Stromal cell of bone marrow (primary cell): Measurements from ENCODE around the gene PTPN11.
"Not testable (repeated sequence)": the region's sequence is repeated elsewhere in the genome, so short reads cannot be mapped to it uniquely, and the experiment has no call there.

ENCODE experiments used
- DNase-seq: peaks from one replicate; pipeline ENCODE4 v3.0.0-alpha.2; 2012; ENCODE audit warnings: low read depth

The PTPN11 gene

GRCh38 chr12:112409064-112409905 lies 9.5 kb upstream of the PTPN11 start, which contains the start of gene RPL6:
Gene RPL6, minus strand, starts transcription at chr12:112409605. Its CDS starts 949 bp downstream, at chr12:112408656.
- DNase-seq = peak; percentile 92

GRCh38 chr12:112409906-112410244 lies 8.9 kb upstream of the PTPN11 start:
- no peak for DNase-seq

GRCh38 chr12:112413855-112414625 lies 4.7 kb upstream of the PTPN11 start:
- DNase-seq = no peak

GRCh38 chr12:112415457-112415856 lies 3.3 kb upstream of the PTPN11 start:
- not testable (repeated sequence) for DNase-seq

- no peak for DNase-seq
Measured at GRCh38 chr12:112418273-112418607, 507 bp upstream of the PTPN11 start.

- DNase-seq = peak; percentile 57
Measured at GRCh38 chr12:112419297-112420133, 768 bp downstream of the PTPN11 start.

GRCh38 chr12:112420740-112421139 lies 2.0 kb downstream of the PTPN11 start:
- no peak for DNase-seq

- no peak for DNase-seq
Measured at GRCh38 chr12:112421363-112421762, 2.6 kb downstream of the PTPN11 start.

- peak; percentile 54 for DNase-seq
Measured at GRCh38 chr12:112422531-112422930, 3.8 kb downstream of the PTPN11 start.

GRCh38 chr12:112424126-112424525 lies 5.4 kb downstream of the PTPN11 start:
- no peak for DNase-seq

- DNase-seq = no peak
Measured at GRCh38 chr12:112425582-112426382, 7.0 kb downstream of the PTPN11 start.

GRCh38 chr12:112427760-112428159 lies 9.0 kb downstream of the PTPN11 start:
- no peak for DNase-seq

- no peak for DNase-seq
Measured at GRCh38 chr12:112430929-112431328, 12.2 kb downstream of the PTPN11 start.

- DNase-seq = no peak
Measured at GRCh38 chr12:112431965-112432364, 13.2 kb downstream of the PTPN11 start.

GRCh38 chr12:112433551-112433950 lies 14.8 kb downstream of the PTPN11 start:
- DNase-seq = no peak

- DNase-seq = not testable (repeated sequence)
Measured at GRCh38 chr12:112438645-112439044, 19.9 kb downstream of the PTPN11 start.

GRCh38 chr12:112439769-112440168 lies 21.0 kb downstream of the PTPN11 start:
- DNase-seq = no peak

GRCh38 chr12:112440653-112441052 lies 21.9 kb downstream of the PTPN11 start:
- DNase-seq = not testable (repeated sequence)

- DNase-seq = no peak
Measured at GRCh38 chr12:112443916-112444315, 25.2 kb downstream of the PTPN11 start.

GRCh38 chr12:112446008-112446725 lies 27.4 kb downstream of the PTPN11 start:
- DNase-seq = no peak

GRCh38 chr12:112447106-112447505 lies 28.4 kb downstream of the PTPN11 start:
- no peak for DNase-seq
